ENCODE measurements around the gene MRPL34.

MRPL34 gene

DNA sequence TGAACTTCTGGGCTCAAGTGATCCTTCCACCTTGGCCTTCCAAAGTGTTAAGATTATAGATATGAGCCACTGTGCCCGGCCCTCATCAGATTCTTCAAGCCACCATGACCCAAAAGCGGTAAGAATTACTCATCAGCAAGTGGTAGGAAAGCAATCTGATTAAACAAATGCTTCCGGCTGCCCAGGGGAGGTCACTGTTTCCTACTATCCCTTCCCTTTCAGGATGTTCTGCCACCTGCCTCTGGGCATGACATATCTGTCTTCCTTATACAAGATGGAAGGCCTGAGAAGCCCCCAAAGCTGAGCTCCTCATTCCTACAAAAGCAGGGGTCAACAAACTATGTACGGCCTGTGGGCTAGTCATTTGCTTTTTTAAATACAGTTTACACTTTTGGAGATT, 9.4 kb upstream of the MRPL34 start:
- Histone ChIP-seq H3K9me2 (replicated peaks; ENCODE audit: insufficient read depth, low read length) (no peaks in the 10 kb centered on the region), H3K4me2 (ENCODE audit: low read depth, low read length) (no peak overlapping the region), H3K27me3 (replicated peaks; ENCODE audit: insufficient read depth, low read length) (no peaks in the 10 kb centered on the region), H3K79me2 (ENCODE audit: low read length) (peaks cover 7% of the 10 kb centered on the region; the same call in 1 of the 2 replicates), H3F3A (ENCODE audit: insufficient read depth, low read length) (no peaks in the 10 kb centered on the region), H4K20me1 (ENCODE audit: insufficient read depth, low read length) (no peaks in the 10 kb centered on the region), H3K36me3 (replicated peaks; ENCODE audit: insufficient read depth, low read length) (no peaks in the 10 kb centered on the region), H2AFZ (ENCODE audit: low read length) (no peak overlapping the region), H3K9me3 (replicated peaks; ENCODE audit: insufficient read depth, low read length) (no peaks in the 10 kb centered on the region), H3K4me3 (ENCODE audit: low read length) (no peak overlapping the region), H3K9ac (ENCODE audit: low read length) (no peak overlapping the region), H3K4me1 (ENCODE audit: low read length) (no peaks in the 10 kb centered on the region), H3K27ac (ENCODE audit: low read length) (no peak overlapping the region)
- DNase-seq: no peak
- TF ChIP-seq EZH2phosphoT487 (IDR thresholded peaks at IDR 0.05; ENCODE audit: low read length) (no peak), CTCF (IDR thresholded peaks at IDR 0.05; ENCODE audit: low read length) (no peak), EZH2 (optimal IDR thresholded peaks at IDR 0.05; ENCODE audit: low read depth, low read length) (no peak)

- Histone ChIP-seq H3K79me2 (ENCODE audit: low read length) (peaks cover 7% of the 10 kb centered on the region; the same call in 1 of the 2 replicates), H3K9ac (ENCODE audit: low read length) (no peak overlapping the region), H4K20me1 (ENCODE audit: insufficient read depth, low read length) (no peaks in the 10 kb centered on the region), H3K9me2 (replicated peaks; ENCODE audit: insufficient read depth, low read length) (no peaks in the 10 kb centered on the region), H3K9me3 (replicated peaks; ENCODE audit: insufficient read depth, low read length) (no peaks in the 10 kb centered on the region), H3K4me3 (ENCODE audit: low read length) (no peak overlapping the region), H2AFZ (ENCODE audit: low read length) (no peak overlapping the region), H3K27me3 (replicated peaks; ENCODE audit: insufficient read depth, low read length) (no peaks in the 10 kb centered on the region), H3K4me1 (ENCODE audit: low read length) (no peaks in the 10 kb centered on the region), H3K36me3 (replicated peaks; ENCODE audit: insufficient read depth, low read length) (no peaks in the 10 kb centered on the region), H3F3A (ENCODE audit: insufficient read depth, low read length) (no peaks in the 10 kb centered on the region), H3K27ac (ENCODE audit: low read length) (no peak overlapping the region), H3K4me2 (ENCODE audit: low read depth, low read length) (no peak overlapping the region)
- no peak for DNase-seq
- no peak for TF ChIP-seq EZH2 (optimal IDR thresholded peaks at IDR 0.05; ENCODE audit: low read depth, low read length)
- TF ChIP-seq EZH2phosphoT487 (IDR thresholded peaks at IDR 0.05; ENCODE audit: low read length): no peak
- no peak for TF ChIP-seq CTCF (IDR thresholded peaks at IDR 0.05; ENCODE audit: low read length)
These were observed 8.7 kb upstream of the MRPL34 start for GRCh38 chr19:17296976-17297375.

DNA sequence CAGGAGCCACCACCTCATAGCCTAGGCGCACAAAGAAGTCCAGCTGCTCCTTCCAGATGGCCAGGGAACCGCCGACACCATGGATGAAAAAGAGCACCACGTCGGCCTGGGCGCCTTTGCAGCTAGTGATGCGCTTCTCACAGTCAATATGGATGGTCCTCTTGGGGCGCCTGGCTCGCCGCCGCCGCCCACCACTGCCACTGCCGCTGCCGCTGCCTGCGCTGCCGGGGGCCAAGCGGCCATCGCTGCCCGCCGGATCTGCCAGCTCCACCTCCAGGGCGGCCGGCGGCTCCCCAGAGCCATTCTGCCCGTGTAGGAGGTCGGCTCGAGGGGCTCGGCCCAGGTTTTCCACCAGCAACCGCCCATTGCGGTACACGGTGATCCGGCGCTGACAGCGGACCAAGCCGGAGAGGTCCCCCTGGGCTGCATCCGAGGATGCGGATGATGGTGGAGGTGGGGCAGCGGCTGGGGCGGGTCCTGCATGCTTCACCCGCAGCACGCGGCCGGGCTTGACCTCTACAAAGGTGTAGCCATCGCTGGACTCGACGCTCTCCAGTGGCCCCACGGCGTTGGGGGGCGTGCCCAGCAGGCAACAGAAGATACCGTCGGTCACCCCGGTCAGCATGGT, 4.6 kb upstream of the MRPL34 start:
- no peaks in the 10 kb centered on the region for H3K27me3 ChIP-seq (replicated peaks; ENCODE audit: insufficient read depth, low read length)
- H3K36me3 ChIP-seq (replicated peaks; ENCODE audit: insufficient read depth, low read length): no peaks in the 10 kb centered on the region
- peaks cover 12% of the 10 kb centered on the region; the same call in 1 of the 2 replicates for H3F3A ChIP-seq (ENCODE audit: insufficient read depth, low read length)
- no peak overlapping the region for H2AFZ ChIP-seq (ENCODE audit: low read length)
- H3K9ac ChIP-seq (ENCODE audit: low read length): no peak overlapping the region
- H4K20me1 ChIP-seq (ENCODE audit: insufficient read depth, low read length): no peaks in the 10 kb centered on the region
- no peak overlapping the region for H3K4me2 ChIP-seq (ENCODE audit: low read depth, low read length)
- no peaks in the 10 kb centered on the region for H3K9me3 ChIP-seq (replicated peaks; ENCODE audit: insufficient read depth, low read length)
- H3K27ac ChIP-seq (ENCODE audit: low read length): no peak overlapping the region
- peaks cover under 1% of the 10 kb centered on the region for H3K79me2 ChIP-seq (ENCODE audit: low read length)
- no peak overlapping the region for H3K4me3 ChIP-seq (ENCODE audit: low read length)
- TF ChIP-seq CTCF (IDR thresholded peaks at IDR 0.05; ENCODE audit: low read length) (no peak), EZH2 (optimal IDR thresholded peaks at IDR 0.05; ENCODE audit: low read depth, low read length) (no peak), EZH2phosphoT487 (IDR thresholded peaks at IDR 0.05; ENCODE audit: low read length) (no peak)
- no peaks in the 10 kb centered on the region for H3K9me2 ChIP-seq (replicated peaks; ENCODE audit: insufficient read depth, low read length)
- no peak for DNase-seq
- peaks cover 17% of the 10 kb centered on the region for H3K4me1 ChIP-seq (ENCODE audit: low read length)

Measured in MM.1S (cell line).